GM19099 (cell line): Measurements from ENCODE around the gene CELF4.

Source experiments
- POLR2A ChIP-seq: IDR thresholded peaks from 3 replicates; pipeline ENCODE4 v1.6.1; 2011; ENCODE audit warnings: low read depth; ENCODE audit not compliant: insufficient read length; ENCODE audit errors: extremely low read depth

The CELF4 gene

GRCh38 chr18:37442477-37442876 lies 123.1 kb downstream of the CELF4 start:
- no peak for TF ChIP-seq POLR2A

GRCh38 chr18:37441821-37442220 lies 123.8 kb downstream of the CELF4 start:
- TF ChIP-seq POLR2A, result no peak

- no peak for TF ChIP-seq POLR2A
Measured at GRCh38 chr18:37440206-37440605, 125.4 kb downstream of the CELF4 start.

- TF ChIP-seq POLR2A, result no peak
Measured at GRCh38 chr18:37438417-37439180, 127.0 kb downstream of the CELF4 start.

GRCh38 chr18:37435996-37436395 lies 129.6 kb downstream of the CELF4 start:
- TF ChIP-seq POLR2A, result no peak

- TF ChIP-seq POLR2A, result no peak
Measured at GRCh38 chr18:37435150-37435867, 130.3 kb downstream of the CELF4 start.

- no peak for TF ChIP-seq POLR2A
Measured at GRCh38 chr18:37434161-37434860, 131.3 kb downstream of the CELF4 start.

GRCh38 chr18:37432436-37433195 lies 133.0 kb downstream of the CELF4 start:
- no peak for TF ChIP-seq POLR2A

GRCh38 chr18:37430357-37431076 lies 135.1 kb downstream of the CELF4 start:
- no peak for TF ChIP-seq POLR2A

GRCh38 chr18:37429791-37430190 lies 135.8 kb downstream of the CELF4 start:
- TF ChIP-seq POLR2A, result no peak

- no peak for TF ChIP-seq POLR2A
Measured at GRCh38 chr18:37428288-37428974, 137.2 kb downstream of the CELF4 start.

GRCh38 chr18:37426586-37426985 lies 139.0 kb downstream of the CELF4 start:
- TF ChIP-seq POLR2A, result no peak

- TF ChIP-seq POLR2A, result no peak
Measured at GRCh38 chr18:37425222-37425621, 140.4 kb downstream of the CELF4 start.

GRCh38 chr18:37424507-37424906 lies 141.1 kb downstream of the CELF4 start:
- no peak for TF ChIP-seq POLR2A
